GM08714 (cell line): Measurements from ENCODE around the gene LSM4.
A peak's percentile ranks its signal among the peaks of the same experiment; 100 is the strongest.
"Not testable (repeated sequence)": the region's sequence is repeated elsewhere in the genome, so short reads cannot be mapped to it uniquely, and the experiment has no call there.

Experiments used
- H3K4me3 ChIP-seq: fragments of 200-500 bp; sonication (Bioruptor generic); 2 replicates; pipeline ENCODE4 v1.5.1; 2014; ENCODE audit warnings: mild to moderate bottlenecking, low read length, inconsistent platforms
- ZNF274 ChIP-seq: IDR thresholded peaks from 2 replicates; pipeline ENCODE4 v1.6.1; 2012; ENCODE audit warnings: mild to moderate bottlenecking, low read depth, low read length

Gene LSM4

DNA sequence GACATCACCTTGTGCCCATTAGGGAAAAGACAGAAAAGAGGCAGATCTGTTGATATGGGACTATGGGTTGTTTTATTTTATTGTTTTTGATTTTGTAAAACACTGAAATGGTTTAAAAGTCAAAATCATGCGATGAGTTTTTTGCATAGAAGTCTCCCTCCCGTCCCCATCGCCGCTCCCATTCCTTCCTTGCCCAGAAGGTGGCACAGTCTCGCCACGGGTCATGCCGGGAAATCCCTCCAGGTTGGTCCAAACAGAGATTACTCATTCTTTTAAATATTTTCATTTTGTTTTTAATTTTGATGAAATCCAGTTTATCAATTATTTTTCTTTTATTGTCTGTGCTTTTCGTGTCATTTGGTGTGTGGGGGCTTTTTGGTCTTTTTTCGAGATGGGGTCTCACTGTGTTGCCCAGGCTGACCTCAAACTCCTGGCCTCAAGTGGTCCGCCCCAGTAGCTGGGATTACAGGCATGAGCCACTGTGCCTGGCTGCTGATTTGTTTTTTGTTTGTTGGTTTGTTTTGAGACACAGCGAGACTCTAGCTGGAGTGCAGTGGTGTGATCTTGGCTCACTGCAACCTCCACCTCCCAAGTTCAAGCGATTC, 26.8 kb upstream of the LSM4 start:
- no peak overlapping the region for H3K4me3 ChIP-seq
- TF ChIP-seq ZNF274, result no peak

GRCh38 chr19:18348818-18349339, 26.0 kb upstream of the LSM4 start:
- H3K4me3 ChIP-seq, result not testable (repeated sequence)

- no peak overlapping the region for H3K4me3 ChIP-seq
- TF ChIP-seq ZNF274, result no peak
Measured at GRCh38 chr19:18348171-18348570, 25.3 kb upstream of the LSM4 start.

DNA sequence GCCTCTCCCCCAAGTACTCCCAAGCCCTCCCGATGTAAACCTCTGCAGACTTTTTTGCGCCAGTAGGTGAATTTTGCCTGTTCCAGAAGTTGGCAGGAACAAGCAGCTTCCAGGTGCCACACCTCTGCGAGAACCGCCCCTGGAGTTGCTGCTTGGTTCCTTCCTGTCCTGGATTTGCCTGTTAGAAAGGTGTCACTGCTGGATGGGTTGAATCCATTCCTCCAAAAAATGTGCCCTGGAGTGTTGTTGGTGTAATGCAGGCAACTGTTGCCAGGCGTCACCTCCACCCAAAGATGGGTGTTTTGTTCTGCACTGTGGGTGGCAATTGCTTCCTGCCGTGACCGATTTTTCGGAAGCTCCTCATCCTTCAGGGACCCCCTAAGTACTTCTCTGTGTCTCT, 23.2 kb upstream of the LSM4 start:
- no peak overlapping the region for H3K4me3 ChIP-seq
- TF ChIP-seq ZNF274, result no peak

- H3K4me3 ChIP-seq, result no peak overlapping the region
- no peak for TF ChIP-seq ZNF274
Measured at GRCh38 chr19:18345296-18345695, 22.4 kb upstream of the LSM4 start.

DNA sequence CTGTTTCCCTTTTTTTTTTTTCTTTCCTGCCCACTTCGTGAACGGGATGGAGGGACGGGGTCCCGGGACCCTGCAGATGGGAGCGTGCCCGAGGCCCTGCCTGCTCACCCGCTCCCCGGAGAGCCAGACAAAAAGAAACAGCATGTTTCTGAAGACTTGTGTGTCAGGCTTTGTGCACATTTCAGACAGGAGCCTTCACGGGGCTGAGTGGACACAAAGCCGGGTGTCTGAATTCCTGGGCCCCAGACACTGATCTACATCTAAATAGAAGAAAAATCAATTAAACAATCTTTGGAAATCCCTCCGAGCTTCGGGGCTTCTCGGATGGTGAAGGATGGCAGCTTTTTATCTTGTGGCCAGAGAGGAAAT, 21.7 kb upstream of the LSM4 start:
- TF ChIP-seq ZNF274, result no peak
- H3K4me3 ChIP-seq, result no peak overlapping the region

DNA sequence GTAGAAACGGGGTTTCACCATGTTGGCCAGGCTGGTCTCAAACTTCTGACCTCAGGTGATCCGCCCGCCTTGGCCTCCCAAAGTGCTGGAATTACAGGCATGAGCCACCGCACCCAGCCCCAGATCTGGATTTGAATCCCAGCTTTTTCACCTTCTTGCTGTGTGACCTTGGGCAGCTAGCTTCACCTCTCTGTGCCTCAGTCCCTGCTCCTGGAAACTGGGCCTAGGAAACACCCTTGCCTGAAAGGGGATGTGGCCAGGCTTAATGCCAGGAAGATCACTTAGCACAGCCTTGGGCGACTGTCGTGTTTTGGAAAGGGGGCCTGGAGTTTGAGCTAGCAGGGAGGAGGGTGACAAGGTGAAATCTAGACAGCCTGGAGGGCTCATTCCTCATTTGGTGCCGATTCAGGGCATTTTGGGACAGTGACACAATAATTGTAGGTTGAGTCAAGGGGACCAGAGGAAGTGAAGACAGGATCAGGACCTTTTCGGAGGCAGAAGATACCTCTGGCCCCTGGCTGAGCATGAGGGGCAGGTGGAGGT, 19.3 kb upstream of the LSM4 start:
- no peak overlapping the region for H3K4me3 ChIP-seq
- no peak for TF ChIP-seq ZNF274

GRCh38 chr19:18340990-18341868, 18.4 kb upstream of the LSM4 start:
- no peak for TF ChIP-seq ZNF274
- peak overlapping the region; percentile 82 for H3K4me3 ChIP-seq

- peak within 1 kb of the TSS; percentile 82 for H3K4me3 ChIP-seq
- TF ChIP-seq ZNF274, result no peak
Measured at GRCh38 chr19:18340190-18340989, 17.5 kb upstream of the LSM4 start, which contains the start of gene PGPEP1. Gene PGPEP1, plus strand, starts transcription at chr19:18340598. Its CDS starts 84 bp downstream, at chr19:18340682.

DNA sequence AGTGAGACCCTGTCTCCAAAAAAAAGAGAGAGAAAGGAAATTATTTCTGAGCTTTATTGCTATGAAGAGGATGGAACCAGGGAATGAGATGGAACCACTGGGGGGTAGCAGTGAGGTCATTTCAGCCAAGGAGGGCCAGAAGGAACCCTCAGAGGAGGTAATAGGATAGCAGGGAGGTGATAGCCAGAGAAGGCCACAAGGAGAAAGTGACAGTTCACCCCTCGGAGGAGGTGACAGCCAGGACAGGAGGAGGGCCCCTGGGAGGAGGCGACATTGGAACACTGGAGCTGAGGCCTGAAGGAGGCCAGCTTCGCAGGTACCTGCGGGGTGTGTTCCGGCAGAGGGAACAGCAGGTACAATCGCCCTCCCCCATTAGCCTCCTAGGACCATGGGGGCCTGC, 16.8 kb upstream of the LSM4 start:
- no peak for TF ChIP-seq ZNF274

GRCh38 chr19:18338541-18338940, 15.7 kb upstream of the LSM4 start:
- no peak for TF ChIP-seq ZNF274
- no peak overlapping the region for H3K4me3 ChIP-seq

More for the DNA sequence above, 16.8 kb upstream of the LSM4 start:
- peak overlapping the region; percentile 82; the same call in 1 of the 2 replicates for H3K4me3 ChIP-seq

DNA sequence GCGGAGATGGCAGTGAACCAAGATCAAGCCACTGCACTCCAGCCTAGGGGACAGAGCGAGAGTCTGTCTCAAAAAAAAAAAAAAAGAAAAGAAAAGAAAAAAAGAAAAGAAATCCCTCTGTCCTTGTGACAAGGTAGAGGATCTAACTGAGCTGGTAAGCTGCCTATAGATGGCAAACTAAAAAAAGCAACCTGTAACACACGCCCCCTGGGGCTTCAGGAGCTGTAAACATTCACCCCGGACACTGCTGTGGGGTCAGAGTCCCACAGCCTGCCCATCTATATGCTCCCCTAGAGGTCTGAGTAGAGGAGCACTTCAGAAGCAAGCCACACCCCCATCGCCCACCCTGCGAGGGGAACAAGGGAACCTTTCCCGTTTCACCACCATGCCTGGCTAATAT, 13.2 kb upstream of the LSM4 start:
- H3K4me3 ChIP-seq, result no peak overlapping the region
- TF ChIP-seq ZNF274, result no peak

GRCh38 chr19:18333680-18334079, 10.8 kb upstream of the LSM4 start:
- no peak for TF ChIP-seq ZNF274
- H3K4me3 ChIP-seq, result no peak overlapping the region

DNA sequence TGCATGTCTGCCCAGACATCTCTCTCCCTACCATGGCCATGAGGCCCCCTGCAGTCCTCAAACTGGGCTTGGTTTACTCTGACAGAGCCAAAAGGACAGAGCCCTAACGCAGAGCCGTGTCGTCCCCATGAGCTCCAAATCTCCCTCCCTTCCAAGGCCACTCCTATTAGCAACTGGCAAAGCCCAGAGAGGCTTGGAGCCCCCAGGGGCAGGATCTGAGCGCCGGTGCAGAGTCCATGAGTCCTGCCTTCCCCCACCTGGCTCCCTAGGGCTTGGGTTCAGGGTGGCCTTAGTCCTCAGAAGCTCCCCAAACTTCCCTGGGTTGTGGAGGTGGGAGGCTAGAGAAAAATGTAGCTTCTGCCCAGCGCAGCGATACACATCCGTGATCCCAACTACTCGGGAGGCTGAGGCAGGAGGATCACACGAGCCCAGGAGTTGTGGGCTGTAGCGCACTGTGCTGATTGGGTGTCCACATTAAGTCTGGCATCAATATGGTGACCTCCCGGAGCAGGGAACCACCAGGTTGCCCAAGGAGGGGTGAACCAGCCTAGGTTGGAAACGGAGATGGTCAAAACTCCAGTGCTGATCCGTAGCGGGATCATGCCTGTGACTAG, 10.1 kb upstream of the LSM4 start:
- no peak for TF ChIP-seq ZNF274
- no peak overlapping the region for H3K4me3 ChIP-seq
